Measurements from ENCODE around the gene CAMK2N1.
A peak's percentile ranks its signal among the peaks of the same experiment; 100 is the strongest.
"Not testable (repeated sequence)": the region's sequence is repeated elsewhere in the genome, so short reads cannot be mapped to it uniquely, and the experiment has no call there.

CAMK2N1 gene

DNA sequence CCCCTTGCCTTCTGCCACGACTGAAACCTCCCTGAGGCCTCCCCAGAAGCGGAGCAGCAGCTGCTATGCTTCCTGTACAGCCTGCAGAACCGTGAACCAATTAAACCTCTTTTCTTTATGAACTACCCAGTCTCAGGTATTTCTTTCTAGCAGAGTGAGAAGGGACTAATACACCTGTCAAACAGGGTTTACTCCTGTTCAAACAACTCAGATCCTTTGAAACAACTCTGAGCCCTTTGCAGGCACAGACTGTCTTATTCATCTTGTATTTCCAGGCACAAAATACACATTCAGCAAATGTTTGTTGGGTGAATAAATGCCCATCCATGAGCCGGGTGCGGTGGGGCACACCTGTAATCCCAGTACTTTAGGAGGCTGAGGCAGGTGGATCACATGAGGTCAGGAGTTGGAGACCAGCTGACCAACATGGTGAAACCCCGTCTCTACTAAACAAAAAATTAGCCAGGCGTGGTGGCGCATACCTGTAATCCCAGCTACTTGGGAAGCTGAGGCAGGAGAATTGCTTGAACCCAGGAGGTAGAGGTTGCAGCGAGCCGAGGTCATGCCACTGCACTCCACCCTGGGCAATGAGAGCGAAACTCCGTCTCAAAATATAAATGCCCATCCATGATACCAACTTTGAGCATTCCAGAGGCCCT, 10.8 kb upstream of the CAMK2N1 start:
- DNase-seq (ENCODE audit: low read depth), result not testable (repeated sequence)

DNA sequence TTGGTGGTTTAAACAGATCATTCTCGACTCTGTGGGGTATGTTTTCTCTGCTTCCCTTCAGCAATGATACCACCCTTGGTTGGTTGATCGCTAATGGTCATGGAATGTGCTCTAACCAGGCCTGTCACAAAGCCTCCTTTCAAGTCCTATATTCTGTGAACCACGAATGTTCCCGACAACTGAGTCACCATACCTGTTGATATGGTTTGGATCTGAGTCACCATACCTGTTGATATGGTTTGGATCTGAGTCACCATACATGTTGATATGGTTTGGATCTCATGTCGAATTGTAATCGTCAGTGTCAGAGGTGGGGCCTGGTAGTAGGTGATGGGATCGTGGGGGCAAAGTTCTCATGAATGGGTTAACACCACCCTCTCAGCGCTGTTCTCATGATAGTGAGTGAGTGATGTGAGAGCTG, 10.2 kb upstream of the CAMK2N1 start:
- DNase-seq (ENCODE audit: low read depth), result peak; percentile 78

DNA sequence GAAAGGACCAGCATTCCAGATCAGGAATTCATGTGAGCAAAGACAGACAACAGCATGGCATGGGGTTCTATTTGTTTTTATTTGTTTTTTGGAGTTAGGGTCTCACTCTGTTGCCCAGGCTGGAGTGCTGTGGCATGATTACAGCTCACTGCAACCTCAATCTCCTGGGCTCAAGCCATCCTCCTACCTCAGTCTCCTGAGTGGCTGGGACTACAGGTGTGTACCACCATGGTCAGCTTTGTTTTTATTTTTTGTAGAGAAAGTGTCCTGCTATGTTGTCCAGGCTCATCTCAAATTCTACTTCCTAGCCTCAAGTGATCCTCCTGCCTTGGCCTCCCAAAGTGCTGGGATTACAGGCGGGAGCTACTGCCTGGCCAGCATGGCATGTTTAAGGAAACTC, 9.7 kb upstream of the CAMK2N1 start:
- no peak for DNase-seq (ENCODE audit: low read depth)

DNA sequence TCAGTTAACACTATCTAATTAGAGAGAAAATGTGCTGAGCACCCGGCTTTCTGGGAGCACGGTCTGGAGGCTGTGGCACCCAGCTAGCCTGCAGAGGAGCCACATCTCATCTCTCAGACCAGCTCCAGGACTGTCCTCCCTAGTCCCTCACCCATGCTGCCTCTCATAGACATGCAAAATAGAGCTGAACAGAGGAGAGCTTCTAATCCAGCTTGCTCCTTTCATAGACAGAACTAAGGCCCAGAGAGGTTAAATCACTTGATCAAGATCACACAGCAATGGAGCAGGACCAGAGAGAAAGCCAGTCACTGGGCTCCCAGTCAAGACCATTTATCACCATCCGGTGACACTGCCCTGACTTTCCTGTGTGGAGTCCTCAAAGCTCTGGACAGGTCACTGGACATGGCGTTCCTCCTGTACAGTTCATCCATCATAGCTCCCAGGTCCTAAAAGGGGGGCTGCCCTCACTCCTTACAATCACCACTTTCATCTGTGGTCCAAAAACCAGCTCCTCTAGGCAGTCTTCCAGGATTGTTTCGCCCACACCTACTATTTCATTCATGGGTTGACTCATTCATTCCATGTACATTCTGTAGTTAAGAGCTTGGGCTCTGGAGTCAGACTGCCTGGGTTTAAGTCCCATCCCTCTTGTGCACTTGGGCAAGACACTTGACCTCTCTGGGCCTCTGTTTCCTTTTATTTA, 8.8 kb upstream of the CAMK2N1 start:
- peak; percentile 94 for DNase-seq (ENCODE audit: low read depth)

DNA sequence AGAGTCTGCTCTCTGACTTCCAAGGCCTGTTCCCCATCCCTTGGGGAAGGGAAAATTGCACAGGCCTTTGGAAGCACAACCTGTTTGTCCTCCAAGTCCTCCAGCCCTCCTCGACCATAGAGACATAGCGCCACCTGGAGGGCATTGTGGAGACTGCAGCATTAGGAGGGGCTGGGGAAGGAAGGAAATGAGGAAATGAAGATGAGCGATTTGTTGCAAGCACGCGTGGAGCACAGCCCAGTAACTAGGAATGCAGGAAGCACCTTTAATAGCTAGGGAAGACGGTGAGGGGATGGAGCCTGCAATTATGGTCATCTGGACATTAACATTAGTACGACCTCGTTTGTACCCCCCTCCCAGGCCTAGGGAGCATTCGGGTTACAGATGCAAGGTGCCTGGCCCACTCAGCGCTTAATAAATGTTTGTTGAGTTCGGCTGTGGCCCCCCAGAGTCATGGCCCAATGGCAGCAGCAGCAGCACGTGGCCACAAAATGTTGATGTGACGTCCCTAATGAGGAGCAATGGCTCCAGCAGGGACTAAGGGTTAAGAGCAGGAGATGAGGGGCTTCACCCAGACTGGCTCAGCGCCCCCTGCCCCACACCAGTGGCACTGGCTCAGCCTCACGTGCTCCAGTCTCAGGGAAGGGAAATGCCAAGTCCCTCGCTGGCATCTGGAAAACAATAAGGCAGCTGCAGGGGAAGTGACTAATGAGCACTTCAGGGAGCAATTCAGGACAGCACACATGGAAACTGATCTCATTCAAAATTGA, 8.0 kb upstream of the CAMK2N1 start:
- peak; percentile 86 for DNase-seq (ENCODE audit: low read depth)

GRCh38 chr1:20493309-20493708, 7.3 kb upstream of the CAMK2N1 start:
- DNase-seq (ENCODE audit: low read depth), result no peak

- no peak for DNase-seq (ENCODE audit: low read depth)
Observed at GRCh38 chr1:20492751-20493150, 6.7 kb upstream of the CAMK2N1 start.

DNA sequence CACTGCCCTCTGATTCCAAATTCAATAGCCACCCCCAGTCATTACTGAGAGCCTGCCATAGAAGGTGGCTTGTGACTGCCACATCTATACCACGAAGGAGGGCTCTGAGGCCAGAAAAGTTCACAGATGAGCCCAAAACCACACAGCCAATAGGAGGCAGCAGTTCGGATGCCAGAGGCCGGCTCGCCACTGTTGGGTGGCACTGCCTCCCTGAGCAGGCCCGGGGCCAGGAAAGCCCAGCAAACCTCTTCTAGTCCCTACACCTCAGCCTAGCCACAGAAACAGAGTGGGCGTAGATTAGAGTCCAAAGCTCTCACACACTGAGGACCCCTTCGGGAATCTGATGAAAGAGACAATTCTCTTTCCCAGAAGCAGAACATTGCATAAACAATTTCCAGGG, 5.9 kb upstream of the CAMK2N1 start:
- no peak for DNase-seq (ENCODE audit: low read depth)

DNA sequence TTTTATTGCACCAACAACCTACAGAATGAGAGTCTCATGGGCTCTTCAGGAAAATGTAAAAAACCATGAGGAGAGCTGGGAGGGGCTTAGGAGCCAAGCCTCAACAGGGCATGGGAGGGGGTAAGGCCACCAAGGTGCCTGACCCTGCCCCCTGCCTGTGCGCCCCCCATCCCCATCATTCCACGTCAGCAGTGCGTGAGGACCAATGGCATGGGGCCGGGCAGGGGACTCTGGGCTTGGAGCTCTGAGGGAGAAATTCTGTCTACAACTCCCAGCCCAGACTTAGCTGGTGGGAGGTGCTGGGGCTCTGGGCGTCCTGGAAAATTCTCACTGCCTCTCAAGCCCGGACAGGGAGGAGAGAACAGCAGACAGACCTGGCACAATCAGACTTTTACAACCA, 5.2 kb upstream of the CAMK2N1 start:
- no peak for DNase-seq (ENCODE audit: low read depth)

- DNase-seq (ENCODE audit: low read depth), result no peak
Observed at GRCh38 chr1:20487236-20487590, 1.2 kb upstream of the CAMK2N1 start.

DNA sequence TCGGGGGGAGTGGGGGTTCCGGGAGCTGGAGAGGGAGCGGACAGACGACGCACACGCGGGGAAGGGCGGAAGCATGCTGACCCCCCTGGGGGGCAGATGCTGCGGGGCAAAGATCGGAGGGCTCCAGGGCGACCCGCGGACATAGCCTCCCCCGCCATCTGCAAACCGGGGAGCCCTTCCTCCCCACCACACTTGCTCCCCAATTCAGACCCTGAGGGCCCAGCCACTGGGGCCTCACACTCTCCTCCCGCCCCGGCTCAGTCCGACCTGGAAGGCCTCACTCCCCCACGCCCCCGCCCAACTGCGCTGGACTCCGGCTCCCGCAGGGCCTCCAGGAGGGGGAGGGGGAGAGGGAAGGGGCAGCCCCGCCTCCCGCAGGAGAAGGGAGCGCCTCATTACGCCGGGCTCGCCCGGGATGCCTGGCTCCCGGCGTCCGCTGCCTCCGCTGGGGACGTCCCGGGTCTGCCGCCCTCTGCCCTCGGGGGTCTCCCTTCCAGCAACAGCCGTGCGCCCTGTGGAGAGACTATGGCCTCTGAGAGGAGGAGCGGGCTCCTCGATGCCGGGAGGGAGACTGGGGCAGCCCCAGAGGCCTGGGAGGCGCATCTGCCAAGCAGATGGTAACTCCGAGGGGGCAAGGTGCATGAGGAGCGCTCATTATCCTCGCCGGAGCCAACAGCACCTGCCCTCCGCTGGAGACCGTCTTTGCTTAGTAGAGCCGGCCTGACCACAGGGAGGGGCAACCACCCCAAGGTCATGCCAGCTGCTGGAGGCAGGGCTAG, 636 bp upstream of the CAMK2N1 start:
- peak; percentile 81 for DNase-seq (ENCODE audit: low read depth)

DNA sequence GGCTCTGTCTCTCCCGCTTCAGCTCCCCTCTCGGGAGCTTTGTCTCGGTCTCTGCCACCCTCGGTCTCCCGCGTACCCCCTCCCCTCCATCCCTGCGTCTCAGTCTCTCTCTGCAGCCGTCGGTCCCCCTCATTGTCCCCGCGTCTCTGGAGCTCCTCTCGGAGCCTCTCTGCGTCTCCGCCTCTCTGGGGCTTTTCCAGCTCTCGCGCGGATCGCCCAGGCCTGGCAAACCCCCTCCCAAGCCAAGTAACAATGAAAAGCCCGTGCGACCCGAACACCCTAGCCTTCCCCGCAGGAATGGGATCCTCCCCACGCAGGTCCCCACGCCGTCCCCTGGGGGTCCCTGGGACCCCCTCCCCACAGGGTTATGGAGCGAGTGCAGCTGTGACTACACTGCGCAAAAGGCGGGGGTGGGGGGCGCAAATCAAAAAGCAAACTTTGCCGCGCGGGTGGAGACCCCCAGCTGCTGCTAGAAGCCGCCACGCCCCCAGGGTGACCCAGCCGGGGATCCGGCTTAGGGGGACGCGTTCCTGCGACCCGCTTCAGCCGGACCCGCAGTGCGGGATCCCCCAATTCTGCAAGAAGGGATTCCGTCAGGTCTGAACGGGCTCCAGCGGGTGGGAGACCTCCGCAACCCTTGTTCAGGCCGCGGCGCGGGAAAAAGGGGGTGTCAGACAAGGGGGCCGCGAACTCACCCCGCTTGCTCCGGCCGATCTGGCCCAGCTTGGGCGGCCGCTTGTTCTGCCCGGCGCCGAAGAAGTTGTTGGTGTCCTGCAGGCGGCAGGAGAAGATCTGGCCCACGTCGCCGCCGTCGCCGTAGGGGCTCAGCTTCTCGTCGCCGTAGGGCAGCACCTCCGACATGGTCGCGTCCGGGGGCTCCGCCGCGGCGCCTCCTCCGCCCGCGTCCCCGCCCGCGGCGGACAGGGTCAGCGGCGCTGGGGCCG, 1.2 kb downstream of the CAMK2N1 start:
- no peak for DNase-seq (ENCODE audit: low read depth)

- DNase-seq (ENCODE audit: low read depth), result peak; percentile 35
Observed at GRCh38 chr1:20483833-20484518, 2.0 kb downstream of the CAMK2N1 start.

- DNase-seq (ENCODE audit: low read depth), result no peak
Observed at GRCh38 chr1:20483098-20483832, 2.7 kb downstream of the CAMK2N1 start.

- no peak for DNase-seq (ENCODE audit: low read depth)
Observed at GRCh38 chr1:20481643-20482498, 4.1 kb downstream of the CAMK2N1 start.

DNA sequence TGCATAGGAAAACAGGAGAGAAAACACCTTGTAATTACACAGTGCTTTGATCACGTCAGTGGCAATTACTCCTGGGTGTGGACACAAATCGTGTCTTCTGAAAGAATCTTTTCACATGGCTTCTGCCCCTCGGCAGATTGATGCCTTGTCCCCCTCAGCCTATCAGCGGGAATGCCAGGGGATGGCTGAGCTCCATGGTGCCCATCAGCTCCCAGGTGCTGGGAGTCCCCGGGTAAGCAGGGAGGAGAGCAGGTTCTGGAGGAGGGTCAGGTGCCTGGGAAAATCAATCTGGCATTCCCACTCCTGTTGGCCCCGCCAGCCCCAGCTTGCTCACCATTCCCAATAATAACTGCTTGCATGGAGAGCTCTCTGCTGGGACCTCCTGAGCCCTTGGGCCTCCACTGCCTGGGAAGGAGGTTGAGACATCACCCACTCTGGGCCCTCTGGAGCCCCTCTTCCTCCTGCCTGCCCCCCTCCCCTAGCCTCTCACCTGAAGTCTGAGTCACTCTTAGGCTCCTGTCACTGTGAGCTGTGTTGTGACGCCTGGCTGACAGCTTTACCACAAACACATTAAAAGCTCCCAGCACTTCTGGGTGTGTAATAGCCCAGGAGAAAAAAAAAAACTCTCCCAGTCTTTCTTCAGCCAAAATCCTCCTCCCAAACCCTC, 4.9 kb downstream of the CAMK2N1 start:
- DNase-seq (ENCODE audit: low read depth), result no peak

DNA sequence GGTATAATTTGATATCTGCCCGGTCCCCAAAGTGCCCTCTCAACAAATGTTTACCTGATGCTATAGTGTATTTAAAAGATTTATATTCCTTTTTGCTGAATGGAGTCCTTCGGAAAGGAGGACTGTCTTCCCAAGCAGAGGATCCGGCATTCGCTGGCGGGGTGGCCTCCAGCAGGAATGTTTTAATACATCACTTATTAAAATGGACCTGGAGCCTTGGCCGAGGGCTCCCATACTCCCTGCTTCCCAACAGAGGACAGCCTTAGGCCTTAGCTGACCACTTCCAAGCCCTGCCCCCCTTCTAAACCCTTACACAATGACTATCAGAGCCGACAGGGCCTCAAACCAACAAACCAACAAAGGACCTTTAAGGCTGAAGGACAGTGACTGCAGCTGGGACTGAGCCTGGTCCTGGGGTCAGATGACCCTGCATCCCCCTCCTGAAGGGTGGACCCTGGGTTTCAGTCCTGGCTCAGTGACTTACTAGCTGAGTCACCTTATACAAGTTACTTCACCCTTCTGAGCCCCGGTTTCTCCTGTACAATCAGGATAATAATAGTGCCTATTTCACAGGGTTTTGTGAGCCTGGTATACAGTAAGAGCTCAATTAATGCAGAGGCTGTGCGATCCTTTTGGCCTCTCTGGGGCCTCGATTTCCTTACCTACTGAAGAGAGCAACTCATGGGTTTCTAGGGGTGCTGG, 5.6 kb downstream of the CAMK2N1 start:
- DNase-seq (ENCODE audit: low read depth), result no peak

DNA sequence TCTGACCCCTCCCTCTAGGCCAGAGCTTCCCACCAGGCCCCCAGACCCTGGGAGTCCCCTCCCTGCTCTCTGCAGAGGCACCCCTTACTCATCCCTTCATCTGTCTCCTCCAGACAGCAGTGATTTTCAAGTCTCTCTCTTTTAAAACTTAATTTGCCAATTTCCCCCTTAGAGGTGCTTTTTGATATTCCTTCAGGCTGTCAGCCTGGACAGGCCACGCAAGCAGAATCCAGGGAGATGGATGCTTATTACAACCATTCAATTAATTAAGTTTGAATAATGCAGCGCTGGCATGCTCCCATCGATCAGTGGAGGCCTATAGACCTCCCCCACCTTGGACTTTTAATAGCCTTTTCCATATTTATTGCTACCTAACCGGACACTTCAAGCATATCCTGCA, 6.2 kb downstream of the CAMK2N1 start:
- no peak for DNase-seq (ENCODE audit: low read depth)

Data from amniotic epithelial cell (primary cell).